Hematopoietic multipotent progenitor cell treated with erythropoietin and hydrocortisone succinate and interleukin-3 and kit ligand, for 4 days (in vitro differentiated cells): ENCODE measurements around the gene CD46.
"Not testable (repeated sequence)": the region's sequence is repeated elsewhere in the genome, so short reads cannot be mapped to it uniquely, and the experiment has no call there.

Source experiments
- DNase-seq: peaks from one replicate; pipeline ENCODE4 v3.0.0-alpha.2; 2015

Gene CD46

GRCh38 chr1:207751790-207752455 is at the start of gene CD46:
CD46 (plus strand) TSS chr1:207752054; CDS start chr1:207752213, 159 bp downstream.
- peak; percentile 99 for DNase-seq

GRCh38 chr1:207702317-207702716 is 49.5 kb upstream of the CD46 start:
- no peak for DNase-seq

- no peak for DNase-seq
Measured at GRCh38 chr1:207703712-207704111, 48.1 kb upstream of the CD46 start.

DNA sequence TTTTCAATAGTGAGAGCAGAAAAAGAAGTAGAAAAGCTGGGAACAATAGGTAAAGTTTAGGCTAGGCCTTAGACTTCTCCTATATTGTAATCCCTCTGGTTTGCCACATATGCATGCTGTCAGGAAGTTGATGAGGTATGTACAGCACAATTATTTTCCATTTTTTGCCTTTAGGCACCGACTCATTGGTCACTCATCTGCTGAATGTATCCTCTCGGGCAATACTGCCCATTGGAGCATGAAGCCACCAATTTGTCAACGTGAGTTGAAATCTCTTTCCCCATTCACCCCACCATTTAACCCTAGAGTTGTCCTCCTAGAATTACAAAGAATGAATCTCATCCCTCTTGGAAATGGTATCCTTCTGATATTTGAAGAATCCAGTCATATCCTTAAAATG is 43.9 kb upstream of the CD46 start:
- not testable (repeated sequence) for DNase-seq

DNA sequence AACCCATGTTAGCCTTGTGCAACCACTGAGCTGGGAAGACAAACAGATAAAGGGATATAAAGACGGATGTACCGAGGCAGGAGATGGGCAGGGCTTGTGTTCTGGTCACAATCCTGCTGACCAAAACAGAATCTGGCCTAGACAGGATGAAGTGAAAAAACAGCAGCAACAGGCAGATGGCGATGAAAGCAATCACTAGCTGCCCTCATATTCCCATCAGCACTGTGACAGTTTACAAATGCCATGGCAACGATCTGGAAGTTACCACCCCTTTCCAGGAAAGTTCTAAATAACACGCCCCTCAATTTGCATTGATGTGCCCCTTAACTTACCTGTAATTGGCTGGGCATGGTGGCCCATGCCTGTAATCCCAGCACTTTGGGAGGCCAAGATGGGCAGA is 40.6 kb upstream of the CD46 start:
- peak; percentile 42 for DNase-seq

DNA sequence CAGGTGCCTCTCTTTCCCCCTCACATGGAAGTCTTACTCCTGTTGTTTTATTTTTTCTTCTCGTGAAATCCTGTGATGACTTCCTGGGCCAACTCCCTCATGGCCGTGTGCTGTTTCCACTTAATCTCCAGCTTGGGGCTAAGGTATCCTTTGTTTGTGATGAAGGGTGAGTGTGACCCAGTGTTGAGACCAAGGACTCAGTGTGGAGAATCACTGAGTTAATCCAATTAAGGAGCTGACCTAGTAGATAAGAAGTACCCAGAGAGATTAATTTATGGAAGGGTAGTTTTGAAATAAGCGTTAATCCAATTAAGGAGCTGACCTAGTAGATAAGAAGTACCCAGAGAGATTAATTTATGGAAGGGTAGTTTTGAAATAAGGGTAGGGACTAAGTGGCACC is 39.2 kb upstream of the CD46 start:
- DNase-seq = not testable (repeated sequence)

- no peak for DNase-seq
Measured at GRCh38 chr1:207713529-207713928, 38.3 kb upstream of the CD46 start.

DNA sequence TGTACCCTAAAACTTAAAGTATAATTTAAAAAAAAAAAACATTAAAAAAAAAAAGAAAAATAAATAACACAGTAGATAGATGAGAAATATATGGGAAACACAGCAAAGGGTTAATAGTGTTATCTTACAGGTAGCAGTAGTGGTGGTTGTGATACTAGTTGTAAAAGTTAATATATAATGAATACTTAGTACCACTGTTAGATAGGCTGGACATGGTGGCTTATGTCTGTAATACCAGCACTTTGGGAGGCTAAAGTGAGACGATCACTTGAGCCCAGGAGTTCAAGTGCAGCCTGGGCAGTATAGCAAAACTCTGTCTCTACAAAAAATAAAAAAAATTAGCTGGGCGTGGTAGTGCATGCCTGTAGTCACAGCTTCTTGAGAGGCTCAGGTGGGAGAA is 32.6 kb upstream of the CD46 start:
- DNase-seq = no peak

GRCh38 chr1:207728200-207728858 is 23.5 kb upstream of the CD46 start:
- peak; percentile 88 for DNase-seq

- not testable (repeated sequence) for DNase-seq
Measured at GRCh38 chr1:207737503-207738157, 14.2 kb upstream of the CD46 start.

GRCh38 chr1:207738158-207738659 is 13.6 kb upstream of the CD46 start:
- not testable (repeated sequence) for DNase-seq

GRCh38 chr1:207740207-207740606 is 11.6 kb upstream of the CD46 start:
- DNase-seq = no peak

- DNase-seq = no peak
Measured at GRCh38 chr1:207742850-207743555, 8.9 kb upstream of the CD46 start.

DNA sequence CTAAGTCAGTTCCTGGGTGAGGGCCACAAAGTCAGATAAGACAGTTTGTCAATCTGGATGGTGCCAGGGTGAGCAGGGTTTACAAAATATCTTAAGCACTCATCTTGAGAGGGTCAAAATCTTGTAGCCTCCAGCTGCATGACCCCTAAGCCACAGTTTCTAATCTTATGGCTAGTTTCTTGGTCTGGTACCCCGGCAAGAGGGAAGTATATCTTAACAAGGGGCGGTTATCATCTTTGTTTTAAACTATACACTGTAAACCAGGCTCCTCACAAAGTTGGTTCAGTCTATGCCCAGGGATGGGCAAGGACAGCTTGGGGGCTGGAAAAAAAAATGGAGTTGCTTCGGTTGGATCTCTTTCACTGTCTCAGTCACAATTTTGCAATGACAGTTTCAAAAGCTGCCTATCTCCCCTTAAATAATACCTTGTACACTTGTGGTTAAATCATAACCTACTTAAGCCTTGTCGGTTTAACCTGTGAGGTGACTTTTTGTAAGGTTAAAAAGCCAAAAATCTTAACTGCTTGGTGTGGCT is 7.8 kb upstream of the CD46 start:
- DNase-seq = peak; percentile 71

DNA sequence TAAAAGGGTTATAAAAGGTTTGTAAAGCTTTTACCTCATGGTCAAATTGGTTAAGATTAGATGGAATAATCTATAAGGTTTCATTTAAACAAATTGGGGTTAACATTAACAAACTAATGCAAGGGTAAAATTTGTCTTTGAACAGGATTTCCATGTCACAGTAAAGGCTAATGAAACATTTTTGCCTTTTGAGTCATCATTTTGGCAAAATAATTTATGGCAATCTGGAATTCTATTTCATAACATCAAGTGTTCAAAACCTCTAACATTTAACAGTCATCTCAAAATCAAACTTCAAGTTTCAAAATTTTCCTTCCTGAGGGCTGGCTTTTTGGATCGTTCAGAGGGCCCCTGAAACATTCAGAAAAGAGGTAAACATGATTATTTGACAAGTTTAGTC is 6.6 kb upstream of the CD46 start:
- DNase-seq = no peak

- peak; percentile 69 for DNase-seq
Measured at GRCh38 chr1:207745839-207746767, 5.8 kb upstream of the CD46 start.

- DNase-seq = no peak
Measured at GRCh38 chr1:207747627-207748492, 4.0 kb upstream of the CD46 start.

GRCh38 chr1:207748737-207749528 is 2.9 kb upstream of the CD46 start:
- no peak for DNase-seq

DNA sequence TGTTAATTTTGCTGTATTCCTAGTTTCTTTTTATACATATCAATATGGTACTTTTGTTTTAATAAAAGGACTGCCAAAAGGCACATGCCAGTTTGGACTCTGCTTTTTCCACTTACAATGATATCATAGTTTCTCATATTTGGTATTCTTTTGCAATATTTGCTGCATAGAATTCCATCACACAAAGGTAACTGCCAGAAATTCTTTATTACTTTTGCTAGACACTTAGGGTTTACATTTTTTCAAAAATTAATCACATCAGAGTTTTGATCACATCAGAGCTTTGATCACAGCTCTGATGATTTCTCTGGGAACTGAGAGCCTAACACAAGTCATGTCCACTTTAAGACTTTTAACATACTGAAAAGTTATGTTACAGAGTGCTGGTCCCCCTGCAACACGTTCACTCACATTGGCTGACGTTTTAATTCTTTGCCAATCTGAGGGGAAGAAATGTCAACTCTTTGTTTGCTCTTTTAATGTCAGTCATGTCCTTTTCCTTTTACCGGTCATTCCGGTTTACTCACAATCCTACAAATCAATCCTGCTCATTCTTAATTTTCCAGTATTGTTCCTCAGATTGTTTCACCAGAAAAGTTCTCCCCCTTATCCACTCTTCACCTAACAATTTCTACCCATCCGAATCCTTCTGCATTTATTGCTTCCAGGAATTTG is 1.1 kb upstream of the CD46 start:
- DNase-seq = no peak

DNA sequence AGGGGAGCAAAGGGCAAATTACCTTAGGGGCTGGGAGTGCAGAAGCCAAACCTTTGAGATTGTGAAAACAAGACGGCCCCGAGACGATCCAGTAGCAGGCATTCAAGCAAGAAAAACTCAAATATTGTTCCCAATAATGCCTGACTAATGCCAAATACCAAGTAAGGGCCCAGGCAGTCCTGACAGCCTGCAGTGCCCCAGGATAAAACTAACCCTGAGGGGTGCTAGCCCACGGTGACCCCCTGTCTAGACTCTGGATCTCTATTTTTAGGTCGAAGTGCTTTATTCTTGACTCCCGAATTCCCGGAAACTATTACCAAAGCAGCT is 428 bp upstream of the CD46 start:
- DNase-seq = not testable (repeated sequence)
